Tibial nerve (tissue), 4 donors: ENCODE results near the gene NRCAM. TPM values are rescaled to one million over a fixed set of nuclear protein-coding genes. Genes with fewer than 3 reads are reported as not detected.

Experiments used
- DNase-seq, 2 donors: peaks; one replicate each; pipeline ENCODE4 v3.0.0-alpha.2; 2019; ENCODE audit warnings: low spot score in 2 of 2
- H3K27ac ChIP-seq, 4 donors: fragments of 200-600 bp; sonication (generic) in 3 of 4; one replicate each; pipeline ENCODE4 v1.5.1; 2017 to 2019; ENCODE audit warnings: mild to moderate bottlenecking in 1 of 4
- H3K27me3 ChIP-seq, 2 donors: fragments of 200-600 bp; sonication (generic) in 1 of 2; one replicate each; pipeline versions ENCODE4 v1.5.1 to v1.6.0; 2017 to 2019
- H3K36me3 ChIP-seq, 3 donors: fragments of 200-600 bp; sonication (generic); one replicate each; pipeline ENCODE4 v1.5.1; 2018 to 2019
- H3K4me1 ChIP-seq, 4 donors: fragments of 200-600 bp; sonication (generic) in 3 of 4; one replicate each; pipeline ENCODE4 v1.5.1; 2017 to 2019
- H3K4me3 ChIP-seq, 4 donors: fragments of 200-600 bp; sonication (generic) in 3 of 4; one replicate each; pipeline ENCODE4 v1.5.1; 2017 to 2019; ENCODE audit warnings: mild to moderate bottlenecking in 1 of 4, moderate library complexity in 1 of 4
- H3K9me3 ChIP-seq, 4 donors: fragments of 200-600 bp; sonication (generic) in 3 of 4; one replicate each; pipeline ENCODE4 v1.5.1; 2017 to 2019
- CTCF ChIP-seq, 5 experiments: fragments of 200-600 bp in 3 of 5; fragments of 450-650 bp in 2 of 5; sonication (generic) in 3 of 5; IDR thresholded peaks; one replicate each; pipeline ENCODE4 v1.5.1; 2016 to 2019; ENCODE audit warnings: antibody characterized with exemption in 5 of 5, mild to moderate bottlenecking in 3 of 5, moderate library complexity in 2 of 5
- EP300 ChIP-seq, 2 donors: sonication (generic); formaldehyde crosslinking; IDR thresholded peaks; one replicate each; pipeline ENCODE4 v1.6.1; 2017; ENCODE audit warnings: antibody characterized with exemption in 2 of 2, mild to moderate bottlenecking in 1 of 2
- POLR2A ChIP-seq, 2 donors: fragments of 450-650 bp; IDR thresholded peaks; one replicate each; pipeline ENCODE4 v1.6.1; 2017; ENCODE audit warnings: antibody characterized with exemption in 2 of 2, mild to moderate bottlenecking in 2 of 2, moderate library complexity in 2 of 2
- WGBS, 2 donors: methylation state at CpG; one replicate each; pipeline ENCODE4 v1.1.5; 2018; 5-methylcytosine and 5-hydroxymethylcytosine counted together
- total RNA-seq, 4 donors: library from RNA; depleted of rRNA; stranded (reverse); fragments of >200 nt; gene quantifications; one replicate each; pipeline ENCODE4 v1.1.0, GENCODE V29; 2016

NRCAM gene
- total RNA-seq, 4 donors from 2014 or later: 16.5 to 87.4 (median 22.4) TPM

- Histone ChIP-seq H3K27me3 (no peaks in the 10 kb centered on the region), H3K36me3 (no peaks in the 10 kb centered on the region), H3K4me1 (peaks cover 0 to 26% (median 4%) of the 10 kb centered on the region in 4 donors), H3K4me3 (no peak overlapping the region), H3K27ac (no peak overlapping the region), H3K9me3 (no peaks in the 10 kb centered on the region)
- TF ChIP-seq POLR2A (IDR thresholded peaks at IDR 0.05): no peak
- TF ChIP-seq EP300 (IDR thresholded peaks at IDR 0.05): no peak
- no peak for TF ChIP-seq CTCF (IDR thresholded peaks at IDR 0.05)
- no peak for DNase-seq
- 81 to 83% methylated on average over 2 of the region's 2 CpGs for WGBS, 2 donors
Observed at GRCh38 chr7:108248418-108248817, 207.8 kb downstream of the NRCAM start.

- Histone ChIP-seq H3K27me3 (no peaks in the 10 kb centered on the region), H3K36me3 (no peaks in the 10 kb centered on the region), H3K9me3 (no peaks in the 10 kb centered on the region), H3K4me3 (no peak overlapping the region), H3K27ac (peak overlapping the region in 1 of 4 donors; percentile 44), H3K4me1 (peaks cover 0 to 21% (median under 1%) of the 10 kb centered on the region in 4 donors)
- 71 to 79% methylated on average over 1 of the region's 1 CpG for WGBS, 2 donors
- no peak for DNase-seq
- TF ChIP-seq EP300 (IDR thresholded peaks at IDR 0.05) (no peak), CTCF (IDR thresholded peaks at IDR 0.05) (no peak), POLR2A (IDR thresholded peaks at IDR 0.05) (no peak)
Observed at GRCh38 chr7:108247614-108248013, 208.6 kb downstream of the NRCAM start.

GRCh38 chr7:108246227-108246837, 209.9 kb downstream of the NRCAM start:
- no peaks in the 10 kb centered on the region for H3K36me3 ChIP-seq
- WGBS, 2 donors: 40 to 43% methylated on average over 1 of the region's 1 CpG
- DNase-seq: no peak
- H3K9me3 ChIP-seq: no peaks in the 10 kb centered on the region
- H3K4me1 ChIP-seq: peaks cover 0 to 15% (median 0%) of the 10 kb centered on the region in 4 donors
- H3K4me3 ChIP-seq: no peak overlapping the region
- TF ChIP-seq POLR2A (IDR thresholded peaks at IDR 0.05) (no peak), EP300 (IDR thresholded peaks at IDR 0.05) (peak in 1 of 2 donors; percentile 48), CTCF (IDR thresholded peaks at IDR 0.05) (peak in 1 of 5 experiments; percentile 8)
- peak overlapping the region in 3 of 4 donors; percentile 20 to 81 (median 61) for H3K27ac ChIP-seq
- no peaks in the 10 kb centered on the region for H3K27me3 ChIP-seq

GRCh38 chr7:108245523-108246226, 210.6 kb downstream of the NRCAM start:
- Histone ChIP-seq H3K27me3 (no peaks in the 10 kb centered on the region), H3K4me1 (peaks cover 0 to 13% (median 0%) of the 10 kb centered on the region in 4 donors), H3K27ac (peak overlapping the region in 3 of 4 donors; percentile 20 to 81 (median 61)), H3K36me3 (no peaks in the 10 kb centered on the region), H3K9me3 (no peaks in the 10 kb centered on the region), H3K4me3 (no peak overlapping the region)
- DNase-seq: no peak
- TF ChIP-seq EP300 (IDR thresholded peaks at IDR 0.05) (no peak), CTCF (IDR thresholded peaks at IDR 0.05) (no peak), POLR2A (IDR thresholded peaks at IDR 0.05) (no peak)
- 28 to 30% methylated on average over 2 of the region's 2 CpGs for WGBS, 2 donors

GRCh38 chr7:108244110-108244509, 212.1 kb downstream of the NRCAM start:
- TF ChIP-seq EP300 (IDR thresholded peaks at IDR 0.05): no peak
- TF ChIP-seq CTCF (IDR thresholded peaks at IDR 0.05): no peak
- no peak for TF ChIP-seq POLR2A (IDR thresholded peaks at IDR 0.05)
- H3K36me3 ChIP-seq: no peaks in the 10 kb centered on the region
- H3K27ac ChIP-seq: peak overlapping the region in 1 of 4 donors; percentile 18
- H3K9me3 ChIP-seq: no peaks in the 10 kb centered on the region
- no peak for DNase-seq
- 90 to 93% methylated on average over 3 of the region's 3 CpGs for WGBS, 2 donors
- H3K27me3 ChIP-seq: no peaks in the 10 kb centered on the region
- H3K4me3 ChIP-seq: no peak overlapping the region
- H3K4me1 ChIP-seq: peaks cover 0 to 13% (median 0%) of the 10 kb centered on the region in 4 donors
